Measurements from ENCODE around the gene LRRC2. TPM values are rescaled to one million over a fixed set of nuclear protein-coding genes. Genes with fewer than 3 reads are reported as not detected.

The LRRC2 gene
- total RNA-seq, 1 donor from 2014 or later = 0.26 TPM

GRCh38 chr3:46564190-46565021, 1.7 kb downstream of the LRRC2 start:
- Histone ChIP-seq H3K36me3 (ENCODE audit: control insufficient read depth, insufficient read depth, low read length) (no peaks in the 10 kb centered on the region), H3K4me3 (ENCODE audit: low read depth, low read length) (no peak overlapping the region), H3K27me3 (ENCODE audit: control insufficient read depth, insufficient read depth, low read length) (peaks cover 1% of the 10 kb centered on the region)
- DNase-seq (ENCODE audit: low read depth) = no peak
- FAIRE-seq = no peak
- no peak for TF ChIP-seq CTCF (IDR thresholded peaks at IDR 0.05; ENCODE audit: insufficient read depth, low read length, severe bottlenecking)

- H3K4me3 ChIP-seq (ENCODE audit: low read depth, low read length) = no peak overlapping the region
- no peak for TF ChIP-seq CTCF (IDR thresholded peaks at IDR 0.05; ENCODE audit: insufficient read depth, low read length, severe bottlenecking)
- peaks cover 1% of the 10 kb centered on the region for H3K27me3 ChIP-seq (ENCODE audit: control insufficient read depth, insufficient read depth, low read length)
- FAIRE-seq (no peak), DNase-seq (ENCODE audit: low read depth) (no peak)
- no peaks in the 10 kb centered on the region for H3K36me3 ChIP-seq (ENCODE audit: control insufficient read depth, insufficient read depth, low read length)
These were observed 4.2 kb downstream of the LRRC2 start for GRCh38 chr3:46561951-46562350.

- DNase-seq (ENCODE audit: low read depth) = no peak
- no peak overlapping the region for H3K4me3 ChIP-seq (ENCODE audit: low read depth, low read length)
- H3K27me3 ChIP-seq (ENCODE audit: control insufficient read depth, insufficient read depth, low read length) = peaks cover 1% of the 10 kb centered on the region
- no peak for TF ChIP-seq CTCF (IDR thresholded peaks at IDR 0.05; ENCODE audit: insufficient read depth, low read length, severe bottlenecking)
- FAIRE-seq = no peak
- H3K36me3 ChIP-seq (ENCODE audit: control insufficient read depth, insufficient read depth, low read length) = no peaks in the 10 kb centered on the region
These were observed 4.6 kb downstream of the LRRC2 start for GRCh38 chr3:46561511-46561910.

- Histone ChIP-seq H3K4me3 (ENCODE audit: low read depth, low read length) (no peak overlapping the region), H3K36me3 (ENCODE audit: control insufficient read depth, insufficient read depth, low read length) (no peaks in the 10 kb centered on the region), H3K27me3 (ENCODE audit: control insufficient read depth, insufficient read depth, low read length) (no peaks in the 10 kb centered on the region)
- no peak for TF ChIP-seq CTCF (IDR thresholded peaks at IDR 0.05; ENCODE audit: insufficient read depth, low read length, severe bottlenecking)
- FAIRE-seq (no peak), DNase-seq (ENCODE audit: low read depth) (no peak)
These were observed 6.9 kb downstream of the LRRC2 start for GRCh38 chr3:46559091-46559704.

- H3K4me3 ChIP-seq (ENCODE audit: low read depth, low read length) = peak overlapping the region; percentile 14
- H3K36me3 ChIP-seq (ENCODE audit: control insufficient read depth, insufficient read depth, low read length) = no peaks in the 10 kb centered on the region
- FAIRE-seq (peak; percentile 43), DNase-seq (ENCODE audit: low read depth) (peak; percentile 79)
- no peaks in the 10 kb centered on the region for H3K27me3 ChIP-seq (ENCODE audit: control insufficient read depth, insufficient read depth, low read length)
- peak; percentile 56 for TF ChIP-seq CTCF (IDR thresholded peaks at IDR 0.05; ENCODE audit: insufficient read depth, low read length, severe bottlenecking)
These were observed 7.7 kb downstream of the LRRC2 start for GRCh38 chr3:46558184-46559043.
